ENCODE results near the gene SMIM7. TPM values are rescaled to one million over a fixed set of nuclear protein-coding genes. Genes with fewer than 3 reads are reported as not detected.

The SMIM7 gene
- total RNA-seq, 1 experiment from 2014 or later = 66.4 TPM

- ChIA-PET POLR2A (no interaction called here), RAD21 (ENCODE audit: low non-redundant PET in 1 of 2, low total read pairs in 2 of 2, uncharacterized antibody in 2 of 2, unreplicated experiment in 2 of 2) (no interaction called here), CTCF (no interaction called here)
- intact Hi-C loops (cut with micrococcal nuclease) = no loop called here
- DNase-seq (ENCODE audit: low read depth, low spot score) (no peak), ATAC-seq (no peak)
- no TSS peak for BruUV-seq (replicated peaks)
- no peaks in the 10 kb centered on the region; the same call in 1 of the 2 replicates for H4K20me1 ChIP-seq (ENCODE audit: insufficient read depth)
- H3K27ac ChIP-seq (ENCODE audit: low read depth, low read length) = no peak overlapping the region
- H3K36me3 ChIP-seq (ENCODE audit: control insufficient read depth in 1 of 2, insufficient read depth in 2 of 2, low read length in 2 of 2) = peaks cover 40 to 52% of the 10 kb centered on the region in 2 experiments
- no peaks in the 10 kb centered on the region for H3K9me3 ChIP-seq (ENCODE audit: control insufficient read depth in 1 of 2, insufficient read depth in 1 of 2, low read depth in 1 of 2, low read length in 2 of 2)
- no peaks in the 10 kb centered on the region for H3K4me1 ChIP-seq (ENCODE audit: control insufficient read depth in 1 of 2, insufficient read depth in 2 of 2, low read length in 2 of 2)
- H3K4me2 ChIP-seq (ENCODE audit: low read length) = no peak overlapping the region
- no peaks in the 10 kb centered on the region for H3K27me3 ChIP-seq (ENCODE audit: insufficient read depth, low read length)
- TF ChIP-seq, protein P1, sequence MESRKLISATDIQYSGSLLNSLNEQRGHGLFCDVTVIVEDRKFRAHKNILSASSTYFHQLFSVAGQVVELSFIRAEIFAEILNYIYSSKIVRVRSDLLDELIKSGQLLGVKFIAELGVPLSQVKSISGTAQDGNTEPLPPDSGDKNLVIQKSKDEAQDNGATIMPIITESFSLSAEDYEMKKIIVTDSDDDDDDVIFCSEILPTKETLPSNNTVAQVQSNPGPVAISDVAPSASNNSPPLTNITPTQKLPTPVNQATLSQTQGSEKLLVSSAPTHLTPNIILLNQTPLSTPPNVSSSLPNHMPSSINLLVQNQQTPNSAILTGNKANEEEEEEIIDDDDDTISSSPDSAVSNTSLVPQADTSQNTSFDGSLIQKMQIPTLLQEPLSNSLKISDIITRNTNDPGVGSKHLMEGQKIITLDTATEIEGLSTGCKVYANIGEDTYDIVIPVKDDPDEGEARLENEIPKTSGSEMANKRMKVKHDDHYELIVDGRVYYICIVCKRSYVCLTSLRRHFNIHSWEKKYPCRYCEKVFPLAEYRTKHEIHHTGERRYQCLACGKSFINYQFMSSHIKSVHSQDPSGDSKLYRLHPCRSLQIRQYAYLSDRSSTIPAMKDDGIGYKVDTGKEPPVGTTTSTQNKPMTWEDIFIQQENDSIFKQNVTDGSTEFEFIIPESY (IDR thresholded peaks at IDR 0.05; ENCODE audit: extremely low read depth, insufficient replicate concordance, low read length) = no peak
- TF ChIP-seq EZH2 (IDR thresholded peaks at IDR 0.05) (no peak), REST (IDR thresholded peaks at IDR 0.05; ENCODE audit: low read depth) (no peak), CEBPB (IDR thresholded peaks at IDR 0.05; ENCODE audit: low read depth) (no peak), TCF7L2 (IDR thresholded peaks at IDR 0.05; ENCODE audit: borderline replicate concordance, extremely low read depth, insufficient read depth, insufficient read length) (no peak), RAD21 (IDR thresholded peaks at IDR 0.05; ENCODE audit: low read depth) (no peak), SIN3A (IDR thresholded peaks at IDR 0.05; ENCODE audit: low read depth) (no peak), POLR2AphosphoS5 (IDR thresholded peaks at IDR 0.05; ENCODE audit: low read depth, low read length) (no peak), SP1 (IDR thresholded peaks at IDR 0.05; ENCODE audit: low read depth) (no peak), POLR2A (IDR thresholded peaks at IDR 0.05; ENCODE audit: borderline replicate concordance, extremely low read depth, insufficient read depth, insufficient read length) (no peak), JUND (IDR thresholded peaks at IDR 0.05) (no peak), ATF3 (IDR thresholded peaks at IDR 0.05) (no peak), CBX3 (IDR thresholded peaks at IDR 0.05; ENCODE audit: low read depth) (no peak), YY1 (IDR thresholded peaks at IDR 0.05; ENCODE audit: extremely low read depth, insufficient replicate concordance, low read depth, low read length) (no peak), ZFX (IDR thresholded peaks at IDR 0.05) (no peak), EZH2phosphoT487 (IDR thresholded peaks at IDR 0.05; ENCODE audit: borderline replicate concordance) (no peak)
- no peak overlapping the region for H3K4me3 ChIP-seq (replicated peaks in 1 of 2; ENCODE audit: low read depth in 1 of 2, low read length in 2 of 2)
- peaks cover 27% of the 10 kb centered on the region for H3K79me2 ChIP-seq (ENCODE audit: insufficient read depth, low read length)
- H3K9ac ChIP-seq (ENCODE audit: low read length) = no peak overlapping the region
- no peaks in the 10 kb centered on the region for H3K9me2 ChIP-seq (ENCODE audit: insufficient read depth)
- no peak overlapping the region for H2AFZ ChIP-seq (ENCODE audit: low read depth, low read length, poor library complexity, severe bottlenecking)
These were observed 9.1 kb downstream of the SMIM7 start for GRCh38 chr19:16650821-16651220.
